Activated B cell treated with CpG ODN at 0.5 μM for 24 hours (primary cell): ENCODE results near the gene FAU. TPM values are rescaled to one million over a fixed set of nuclear protein-coding genes. Genes with fewer than 3 reads are reported as not detected.

Experiments
- ATAC-seq: fragments of 200-7000 bp; cut with Tn5 transposase; one replicate; pipeline ENCODE4 v1.10.0; 2021; ENCODE audit warnings: low read depth, mild to moderate bottlenecking, moderate library complexity
- CTCF ChIA-PET: fragments of 350-600 bp; sonication (Branson Sonifier 250); formaldehyde crosslinking; loops from one replicate; lab custom pipeline; 2021; ENCODE audit warnings: antibody characterized with exemption; lab: Charles Lee
- POLR2A ChIA-PET: fragments of 350-600 bp; sonication (Branson Sonifier 250); formaldehyde crosslinking; loops from one replicate; lab custom pipeline; 2021; ENCODE audit warnings: antibody characterized with exemption; lab: Charles Lee
- DNase-seq: peaks from one replicate; pipeline ENCODE4 v3.0.0; 2022
- H3K27ac Mint-ChIP-seq: one replicate; pipeline ENCODE4 v1.8.0; 2020; ENCODE audit warnings: mixed read lengths
- H3K27me3 Mint-ChIP-seq: one replicate; pipeline ENCODE4 v1.8.0; 2021; ENCODE audit warnings: mixed read lengths
- H3K36me3 Mint-ChIP-seq: one replicate; pipeline ENCODE4 v1.8.0; 2021; ENCODE audit warnings: low read depth, mixed read lengths
- H3K4me1 Mint-ChIP-seq: one replicate; pipeline ENCODE4 v1.8.0; 2021; ENCODE audit warnings: mixed read lengths
- H3K4me3 Mint-ChIP-seq: one replicate; pipeline ENCODE4 v1.8.0; 2020; ENCODE audit warnings: mild to moderate bottlenecking, mixed read lengths
- H3K9me3 Mint-ChIP-seq: one replicate; pipeline ENCODE4 v1.8.0; 2020; ENCODE audit warnings: mixed read lengths
- CTCF ChIP-seq: fragments of 200-600 bp; IDR thresholded peaks from one replicate; pipeline ENCODE4 v1.8.0; 2022; ENCODE audit warnings: antibody characterized with exemption, mild to moderate bottlenecking
- intact Hi-C: fragments of 100-400 bp; cut with micrococcal nuclease; formaldehyde crosslinking; loops from one replicate; pipeline ENCODE4 v1.15.1; 2024
- total RNA-seq: library from RNA; stranded (reverse); gene quantifications from 2 replicates; pipeline ENCODE4 v1.2.3, GENCODE V29; 2022

The FAU gene
- total RNA-seq, 1 donor from 2014 or later: 1,416 TPM

- ATAC-seq (no peak), DNase-seq (no peak)
- H3K9me3 Mint-ChIP-seq: no peaks in the 10 kb centered on the region
- intact Hi-C loops: no loop called here
- CTCF ChIA-PET: no interaction called here
- no peaks in the 10 kb centered on the region for H3K27me3 Mint-ChIP-seq
- no peak overlapping the region for H3K4me3 Mint-ChIP-seq
- no peaks in the 10 kb centered on the region for H3K36me3 Mint-ChIP-seq
- POLR2A ChIA-PET: interaction anchor here (4.0 kb wide), 1 partner anchor 32 kb away, joined by 27 read pairs; the partner anchor contains the start of gene SYVN1
- no peak overlapping the region for H3K27ac Mint-ChIP-seq
- H3K4me1 Mint-ChIP-seq: peaks cover 12% of the 10 kb centered on the region
- no peak for TF ChIP-seq CTCF
Observed at GRCh38 chr11:65166893-65167292, 45.0 kb upstream of the FAU start.

GRCh38 chr11:65165410-65166317, 43.7 kb upstream of the FAU start:
- Mint-ChIP-seq H3K27ac (no peak overlapping the region), H3K9me3 (no peaks in the 10 kb centered on the region), H3K27me3 (no peaks in the 10 kb centered on the region), H3K36me3 (no peaks in the 10 kb centered on the region), H3K4me3 (no peak overlapping the region), H3K4me1 (peaks cover 12% of the 10 kb centered on the region)
- ATAC-seq (no peak), DNase-seq (no peak)
- POLR2A ChIA-PET: no interaction called here
- no peak for TF ChIP-seq CTCF
- intact Hi-C loops: no loop called here
- CTCF ChIA-PET: interaction anchor here (1.0 kb wide), 1 partner anchor 13 kb away, joined by 5 read pairs; no protein-coding TSS in a partner anchor

- no peak for ATAC-seq
- Mint-ChIP-seq H3K4me3 (no peak overlapping the region), H3K4me1 (peaks cover 10% of the 10 kb centered on the region), H3K9me3 (no peaks in the 10 kb centered on the region), H3K36me3 (no peaks in the 10 kb centered on the region), H3K27ac (no peak overlapping the region), H3K27me3 (no peaks in the 10 kb centered on the region)
- POLR2A ChIA-PET: no interaction called here
- intact Hi-C loops: no loop called here
- CTCF ChIA-PET: no interaction called here
- no peak for DNase-seq
- TF ChIP-seq CTCF: no peak
Observed at GRCh38 chr11:65163684-65164083, 41.8 kb upstream of the FAU start.

- no peak overlapping the region for H3K27ac Mint-ChIP-seq
- H3K4me1 Mint-ChIP-seq: peaks cover 7% of the 10 kb centered on the region
- no peaks in the 10 kb centered on the region for H3K36me3 Mint-ChIP-seq
- intact Hi-C loops: no loop called here
- DNase-seq (no peak), ATAC-seq (no peak)
- ChIA-PET CTCF (no interaction called here), POLR2A (no interaction called here)
- no peak for TF ChIP-seq CTCF
- no peaks in the 10 kb centered on the region for H3K27me3 Mint-ChIP-seq
- H3K9me3 Mint-ChIP-seq: no peaks in the 10 kb centered on the region
- no peak overlapping the region for H3K4me3 Mint-ChIP-seq
Observed at GRCh38 chr11:65160643-65161042, 38.7 kb upstream of the FAU start.

GRCh38 chr11:65159012-65159411, 37.1 kb upstream of the FAU start:
- ChIA-PET CTCF (interaction anchor here (0.6 kb wide), 1 partner anchor 218 kb away, joined by 3 read pairs; no protein-coding TSS in a partner anchor), POLR2A (no interaction called here)
- no peak for TF ChIP-seq CTCF
- intact Hi-C loops: no loop called here
- Mint-ChIP-seq H3K36me3 (no peaks in the 10 kb centered on the region), H3K9me3 (no peaks in the 10 kb centered on the region), H3K4me3 (no peak overlapping the region), H3K27ac (no peak overlapping the region), H3K4me1 (peaks cover 7% of the 10 kb centered on the region), H3K27me3 (no peaks in the 10 kb centered on the region)
- DNase-seq (no peak), ATAC-seq (peak; percentile 34)
